ENCODE measurements around the gene DIPK1B.

Gene DIPK1B

GRCh38 chr9:136673088-136673974 lies 39.0 kb upstream of the DIPK1B start:
- no peak for DNase-seq (ENCODE audit: low read depth in 2 of 2)

GRCh38 chr9:136673975-136674785 lies 38.2 kb upstream of the DIPK1B start:
- no peak for DNase-seq (ENCODE audit: low read depth in 2 of 2)

- DNase-seq (ENCODE audit: low read depth in 2 of 2) = no peak
Observed at GRCh38 chr9:136674786-136675349, 37.5 kb upstream of the DIPK1B start.

- DNase-seq (ENCODE audit: low read depth in 2 of 2) = no peak
Observed at GRCh38 chr9:136675477-136676296, 36.7 kb upstream of the DIPK1B start.

- DNase-seq (ENCODE audit: low read depth in 2 of 2) = no peak
Observed at GRCh38 chr9:136676297-136676794, 36.0 kb upstream of the DIPK1B start.

DNA sequence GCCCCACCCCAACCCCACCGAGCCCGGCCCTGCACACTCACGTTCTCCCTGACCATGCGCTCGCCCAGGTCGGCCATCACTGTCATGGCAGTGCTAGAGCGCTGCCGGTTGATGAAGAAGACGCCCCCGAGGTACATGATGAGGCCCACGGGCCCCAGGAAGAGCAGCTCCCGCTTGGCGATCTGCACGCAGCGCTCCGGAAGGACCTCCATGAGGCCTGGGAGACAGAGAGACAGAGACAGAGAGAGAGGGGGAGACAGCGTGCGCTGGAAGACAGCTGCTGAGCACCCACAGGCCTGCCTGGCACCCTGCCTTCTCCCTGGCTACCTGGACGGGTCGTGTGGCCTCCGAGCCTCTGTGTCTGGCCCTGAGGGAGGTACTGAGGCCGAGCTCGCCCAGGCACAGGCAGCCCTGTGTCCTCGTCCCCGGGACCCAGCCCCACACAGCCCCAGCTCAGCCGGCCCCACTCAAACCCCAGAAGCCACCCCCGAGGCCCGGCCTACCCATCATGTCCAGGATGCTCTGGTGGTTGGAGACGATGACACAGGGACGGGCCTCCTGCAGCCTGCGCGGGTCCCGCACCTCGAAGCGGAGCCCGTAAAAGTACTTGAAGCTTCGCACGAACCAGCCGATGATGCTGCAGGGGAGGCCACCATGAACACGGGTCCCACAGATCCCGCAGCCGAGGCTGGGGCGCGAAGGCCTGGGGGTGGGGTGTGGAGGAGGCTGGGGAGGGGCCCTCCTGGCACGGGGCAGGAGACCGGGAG lies 35.3 kb upstream of the DIPK1B start:
- DNase-seq (ENCODE audit: low read depth in 2 of 2) = no peak

- DNase-seq (ENCODE audit: low read depth in 2 of 2) = no peak
Observed at GRCh38 chr9:136678034-136678433, 34.3 kb upstream of the DIPK1B start.

- no peak for DNase-seq (ENCODE audit: low read depth in 2 of 2)
Observed at GRCh38 chr9:136678624-136679023, 33.7 kb upstream of the DIPK1B start.

- no peak for DNase-seq (ENCODE audit: low read depth in 2 of 2)
Observed at GRCh38 chr9:136679431-136679941, 32.9 kb upstream of the DIPK1B start.

GRCh38 chr9:136681029-136681428 lies 31.3 kb upstream of the DIPK1B start:
- no peak for DNase-seq (ENCODE audit: low read depth in 2 of 2)

- no peak for DNase-seq (ENCODE audit: low read depth in 2 of 2)
Observed at GRCh38 chr9:136681945-136682699, 30.2 kb upstream of the DIPK1B start.

GRCh38 chr9:136682710-136683109 lies 29.7 kb upstream of the DIPK1B start:
- no peak for DNase-seq (ENCODE audit: low read depth in 2 of 2)

- DNase-seq (ENCODE audit: low read depth in 2 of 2) = no peak
Observed at GRCh38 chr9:136683173-136683745, 29.1 kb upstream of the DIPK1B start.

DNA sequence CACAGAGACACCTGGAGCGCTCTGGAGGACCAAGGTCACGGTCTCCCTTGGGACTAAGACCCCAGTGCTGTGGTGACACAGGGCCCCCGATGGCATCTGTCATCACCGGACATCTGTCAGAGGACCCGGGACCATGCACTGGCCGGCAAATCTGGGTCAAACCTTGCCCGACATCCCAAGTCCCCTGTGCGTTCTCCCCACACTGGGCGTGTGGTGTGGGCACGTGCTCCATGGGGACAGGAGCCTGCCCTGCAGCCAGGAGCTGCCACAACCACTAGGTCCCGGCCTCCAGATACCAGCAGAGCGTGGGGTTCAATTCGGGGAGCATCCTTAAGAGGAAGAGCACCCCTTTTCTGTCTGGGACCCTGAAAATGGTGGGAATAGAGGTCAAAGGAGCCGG lies 28.6 kb upstream of the DIPK1B start:
- no peak for DNase-seq (ENCODE audit: low read depth in 2 of 2)

DNA sequence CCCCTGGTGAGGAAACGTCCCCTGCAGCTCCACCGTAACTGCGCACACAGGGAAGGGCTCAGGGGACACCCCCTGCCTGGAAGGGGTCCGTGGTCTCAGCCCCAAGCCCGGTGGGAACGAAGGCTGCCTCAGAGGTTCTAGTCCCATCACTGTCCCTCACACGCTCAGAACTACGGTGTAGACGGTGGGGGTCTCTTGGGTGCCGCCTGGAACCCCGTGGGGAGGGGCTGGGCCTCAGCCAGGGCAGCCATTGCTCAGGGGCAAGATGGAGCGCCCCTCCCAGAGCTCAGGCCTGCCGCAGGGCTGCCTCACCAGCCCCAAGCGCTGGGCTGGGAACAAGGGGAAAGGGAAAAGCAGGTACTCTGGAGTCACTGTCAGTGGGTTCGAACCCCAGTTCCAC lies 28.0 kb upstream of the DIPK1B start:
- no peak for DNase-seq (ENCODE audit: low read depth in 2 of 2)

- DNase-seq (ENCODE audit: low read depth in 2 of 2) = no peak
Observed at GRCh38 chr9:136684799-136685198, 27.6 kb upstream of the DIPK1B start.

DNA sequence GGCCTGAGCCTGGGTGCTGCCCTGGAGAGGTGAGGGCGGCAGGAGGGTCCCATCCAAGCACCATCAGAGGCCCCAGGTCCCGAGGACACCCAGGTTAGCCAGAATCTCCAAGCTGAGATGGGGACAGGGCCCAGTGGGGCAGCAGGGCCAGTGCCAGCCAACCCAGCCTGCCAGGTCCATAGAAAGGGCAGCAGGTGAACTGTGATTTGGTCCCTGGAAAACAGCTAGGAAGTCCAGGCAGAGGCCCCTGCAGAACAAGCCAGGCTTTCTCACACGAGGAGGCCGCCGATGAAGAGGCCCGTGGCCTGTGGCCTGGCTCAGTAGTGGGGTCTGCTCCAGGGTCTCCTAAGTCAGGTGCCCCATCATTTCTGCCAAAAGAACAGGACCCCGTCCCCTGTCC lies 27.2 kb upstream of the DIPK1B start:
- no peak for DNase-seq (ENCODE audit: low read depth in 2 of 2)

DNA sequence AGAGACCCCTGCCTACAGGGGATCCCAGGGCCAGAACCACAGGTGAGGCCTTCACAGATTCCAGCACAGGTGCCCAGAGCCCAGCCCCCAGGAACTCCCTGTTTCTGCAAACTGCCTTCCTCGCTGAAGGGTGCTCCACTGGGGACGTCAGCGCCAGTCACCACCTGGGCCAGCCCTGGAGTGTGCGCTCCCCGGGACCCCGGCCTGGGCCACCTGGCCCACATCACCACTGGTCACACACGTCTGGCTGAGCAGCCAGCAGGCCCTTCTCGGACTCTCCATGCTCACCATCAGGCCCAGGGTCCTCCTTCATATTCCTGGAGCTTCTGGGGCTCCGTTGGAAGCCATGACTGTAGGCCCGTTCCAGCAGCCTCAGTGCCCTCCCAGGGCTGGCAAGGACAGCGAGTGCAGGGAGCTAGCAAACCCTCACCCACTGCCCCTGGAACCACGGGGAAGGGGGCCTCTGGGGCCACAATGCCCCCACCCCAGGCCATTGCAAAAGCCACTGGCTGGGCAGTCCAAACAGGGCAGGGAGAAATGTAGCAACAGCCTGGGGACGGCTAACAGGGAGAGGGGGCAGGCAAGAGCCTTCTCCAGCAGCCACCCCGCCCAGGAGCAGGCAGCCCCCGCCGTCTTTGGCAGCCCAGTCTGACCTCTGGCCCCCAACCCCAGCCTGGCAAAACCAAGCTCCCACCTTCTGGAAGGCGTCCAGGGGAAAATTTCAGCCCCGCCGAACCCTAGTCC lies 26.4 kb upstream of the DIPK1B start:
- no peak for DNase-seq (ENCODE audit: low read depth in 2 of 2)

DNA sequence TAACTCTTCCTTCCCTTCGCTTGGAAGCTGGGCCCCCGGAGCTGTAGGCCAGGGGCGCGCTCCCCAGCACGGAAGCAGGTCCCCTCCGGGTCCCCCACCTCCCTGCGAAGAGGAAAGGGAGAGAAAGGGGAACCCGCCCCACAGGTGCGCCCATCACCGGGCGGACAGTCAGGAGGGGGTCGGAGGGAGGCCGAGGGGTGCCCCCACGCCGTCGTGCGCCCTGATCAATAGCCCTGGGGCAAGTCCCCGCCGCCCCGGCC lies 25.9 kb upstream of the DIPK1B start:
- no peak for DNase-seq (ENCODE audit: low read depth in 2 of 2)

Measured in stimulated activated CD8-positive, alpha-beta memory T cell treated with anti-CD3 and anti-CD28 coated beads, Interleukin-7, amount 100 ng/mL, for 4 hours (primary cell).